ENCODE results near the gene ESF1.
"Not testable (repeated sequence)": the region's sequence is repeated elsewhere in the genome, so short reads cannot be mapped to it uniquely, and the experiment has no call there.

The ESF1 gene

GRCh38 chr20:13741879-13742278, 42.8 kb downstream of the ESF1 start:
- H3K27me3 Mint-ChIP-seq: no peaks in the 10 kb centered on the region
- CTCF ChIA-PET: no interaction called here
- H3K27ac Mint-ChIP-seq: no peak overlapping the region
- H3K36me3 Mint-ChIP-seq: peaks cover 24% of the 10 kb centered on the region
- DNase-seq: no peak
- peaks cover 3% of the 10 kb centered on the region for H3K9me3 Mint-ChIP-seq
- H3K4me1 Mint-ChIP-seq: no peaks in the 10 kb centered on the region
- no peak overlapping the region for H3K4me3 Mint-ChIP-seq

- Mint-ChIP-seq H3K36me3 (peaks cover 25% of the 10 kb centered on the region), H3K9me3 (peaks cover 3% of the 10 kb centered on the region), H3K27me3 (no peaks in the 10 kb centered on the region), H3K27ac (no peak overlapping the region), H3K4me1 (no peaks in the 10 kb centered on the region), H3K4me3 (no peak overlapping the region)
- CTCF ChIA-PET: no interaction called here
- no peak for DNase-seq
Measured at GRCh38 chr20:13739731-13740649, 44.7 kb downstream of the ESF1 start.

DNA sequence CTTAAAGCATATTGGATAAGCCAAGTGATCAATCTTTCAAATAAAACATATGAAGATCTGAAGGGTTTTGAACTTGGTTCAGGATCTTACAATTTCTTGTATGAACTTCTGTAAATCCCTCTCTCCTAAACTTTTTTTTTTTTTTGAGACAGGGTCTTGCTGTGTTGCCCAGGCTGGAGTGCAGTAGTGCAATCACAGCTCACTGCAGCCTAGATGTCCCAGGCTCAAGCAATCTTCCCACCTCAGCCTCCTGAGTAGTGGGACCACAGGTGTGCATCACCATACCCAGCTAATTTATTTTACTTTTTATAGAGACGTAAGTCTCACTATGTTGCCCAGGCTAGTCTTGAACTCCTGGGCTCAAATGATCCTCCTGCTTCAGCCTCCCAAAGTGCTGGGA, 46.5 kb downstream of the ESF1 start:
- peaks cover 32% of the 10 kb centered on the region for H3K36me3 Mint-ChIP-seq

GRCh38 chr20:13736436-13737191, 48.1 kb downstream of the ESF1 start:
- Mint-ChIP-seq H3K36me3 (peaks cover 38% of the 10 kb centered on the region), H3K27ac (no peak overlapping the region), H3K4me1 (no peaks in the 10 kb centered on the region), H3K4me3 (no peak overlapping the region), H3K27me3 (no peaks in the 10 kb centered on the region), H3K9me3 (peaks cover 3% of the 10 kb centered on the region)
- DNase-seq: no peak
- CTCF ChIA-PET: no interaction called here

More for the DNA sequence above, 46.5 kb downstream of the ESF1 start:
- H3K27ac Mint-ChIP-seq, DNase-seq, H3K4me1 Mint-ChIP-seq, H3K27me3 Mint-ChIP-seq, H3K4me3 Mint-ChIP-seq, H3K9me3 Mint-ChIP-seq, CTCF ChIA-PET: not testable (repeated sequence)

DNA sequence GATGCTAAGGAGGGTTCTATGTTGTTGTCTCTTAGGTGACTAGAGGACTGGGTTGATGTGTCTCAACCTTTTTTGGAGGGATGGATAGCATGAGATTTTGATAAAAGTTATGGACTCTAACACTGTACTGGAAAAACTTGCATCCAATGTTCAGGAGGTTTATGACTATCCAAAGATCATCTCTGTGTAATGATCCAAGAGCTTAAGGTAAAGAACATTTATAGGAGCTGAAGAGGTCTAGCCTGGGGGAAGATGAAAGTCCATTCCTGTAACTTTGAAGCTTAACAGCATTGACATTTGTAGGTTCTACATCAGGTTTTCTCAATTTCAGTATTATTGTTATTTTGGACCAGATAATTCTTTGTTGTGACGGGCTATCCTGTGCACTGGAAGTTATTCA, 48.9 kb downstream of the ESF1 start:
- Mint-ChIP-seq H3K36me3 (peaks cover 33% of the 10 kb centered on the region), H3K4me1 (no peaks in the 10 kb centered on the region), H3K9me3 (peaks cover under 1% of the 10 kb centered on the region), H3K27me3 (no peaks in the 10 kb centered on the region), H3K27ac (no peak overlapping the region), H3K4me3 (no peak overlapping the region)
- no peak for DNase-seq
- CTCF ChIA-PET: no interaction called here

GRCh38 chr20:13723011-13723410, 61.7 kb downstream of the ESF1 start:
- H3K4me1 Mint-ChIP-seq: no peaks in the 10 kb centered on the region
- no peak overlapping the region for H3K27ac Mint-ChIP-seq
- H3K9me3 Mint-ChIP-seq: no peaks in the 10 kb centered on the region
- peaks cover 12% of the 10 kb centered on the region for H3K36me3 Mint-ChIP-seq
- H3K27me3 Mint-ChIP-seq: no peaks in the 10 kb centered on the region
- DNase-seq: no peak
- H3K4me3 Mint-ChIP-seq: no peak overlapping the region
- CTCF ChIA-PET: interaction anchor here (0.5 kb wide), 1 partner anchor 31 kb away, joined by 3 read pairs; no protein-coding TSS in a partner anchor

- CTCF ChIA-PET: no interaction called here
- Mint-ChIP-seq H3K36me3 (peaks cover 33% of the 10 kb centered on the region), H3K27ac (no peak overlapping the region)
Measured at GRCh38 chr20:13718171-13718570, 66.5 kb downstream of the ESF1 start.

DNA sequence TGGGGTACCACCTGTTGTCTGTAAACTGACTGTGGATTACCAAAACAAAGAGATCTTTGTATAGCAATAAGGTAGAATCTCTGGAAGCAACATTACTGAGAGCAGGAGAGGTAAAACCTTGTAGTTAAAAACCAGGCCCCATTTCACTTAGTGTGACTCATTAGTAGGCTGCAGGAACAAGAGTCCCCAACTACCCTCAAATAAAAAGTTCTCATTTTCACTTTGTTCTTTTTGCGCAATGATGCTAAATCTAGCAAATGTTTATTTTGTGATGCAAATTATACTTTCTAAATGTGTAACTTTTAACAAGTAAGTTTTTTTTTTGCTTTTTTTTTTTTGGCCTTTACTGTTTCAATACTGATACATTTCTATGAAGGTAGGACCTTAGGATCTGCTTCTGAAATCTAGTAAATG, 67.1 kb downstream of the ESF1 start:
- Mint-ChIP-seq H3K4me1 (no peaks in the 10 kb centered on the region), H3K36me3 (peaks cover 34% of the 10 kb centered on the region), H3K27me3 (no peaks in the 10 kb centered on the region), H3K27ac (no peak overlapping the region), H3K9me3 (no peaks in the 10 kb centered on the region), H3K4me3 (no peak overlapping the region)
- CTCF ChIA-PET: no interaction called here
- no peak for DNase-seq

More at GRCh38 chr20:13718171-13718570, 66.5 kb downstream of the ESF1 start:
- Mint-ChIP-seq H3K9me3 (no peaks in the 10 kb centered on the region), H3K27me3 (no peaks in the 10 kb centered on the region), H3K4me1 (no peaks in the 10 kb centered on the region), H3K4me3 (no peak overlapping the region)
- DNase-seq: no peak

DNA sequence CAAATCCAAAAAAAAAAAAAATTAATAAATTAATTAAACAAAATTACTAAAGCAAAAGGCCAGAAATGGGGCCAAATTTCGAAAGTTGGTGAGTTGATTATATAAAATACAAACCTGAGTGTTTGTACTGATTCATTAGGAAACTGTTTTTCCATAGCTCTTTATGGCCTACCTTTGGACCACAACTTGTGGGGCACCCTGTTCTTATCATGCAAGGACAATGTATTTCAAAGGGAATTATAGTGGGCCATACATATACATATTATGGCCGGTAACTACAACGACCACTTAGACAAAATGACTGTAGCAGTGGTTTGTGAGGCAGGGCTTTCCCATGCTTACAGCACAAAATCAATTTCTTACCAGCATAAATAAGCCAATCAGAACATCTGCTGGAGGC, 69.5 kb downstream of the ESF1 start:
- H3K4me1 Mint-ChIP-seq: no peaks in the 10 kb centered on the region

GRCh38 chr20:13708234-13708633, 76.5 kb downstream of the ESF1 start:
- Mint-ChIP-seq H3K4me1 (no peaks in the 10 kb centered on the region), H3K36me3 (peaks cover 13% of the 10 kb centered on the region), H3K9me3 (no peaks in the 10 kb centered on the region), H3K27ac (no peak overlapping the region), H3K4me3 (no peak overlapping the region), H3K27me3 (no peaks in the 10 kb centered on the region)
- CTCF ChIA-PET: no interaction called here
- DNase-seq: no peak

More for the DNA sequence above, 69.5 kb downstream of the ESF1 start:
- H3K4me3 Mint-ChIP-seq: no peak overlapping the region
- DNase-seq: no peak
- CTCF ChIA-PET: no interaction called here
- peaks cover 46% of the 10 kb centered on the region for H3K36me3 Mint-ChIP-seq
- no peaks in the 10 kb centered on the region for H3K27me3 Mint-ChIP-seq
- H3K9me3 Mint-ChIP-seq: no peaks in the 10 kb centered on the region
- H3K27ac Mint-ChIP-seq: no peak overlapping the region

DNA sequence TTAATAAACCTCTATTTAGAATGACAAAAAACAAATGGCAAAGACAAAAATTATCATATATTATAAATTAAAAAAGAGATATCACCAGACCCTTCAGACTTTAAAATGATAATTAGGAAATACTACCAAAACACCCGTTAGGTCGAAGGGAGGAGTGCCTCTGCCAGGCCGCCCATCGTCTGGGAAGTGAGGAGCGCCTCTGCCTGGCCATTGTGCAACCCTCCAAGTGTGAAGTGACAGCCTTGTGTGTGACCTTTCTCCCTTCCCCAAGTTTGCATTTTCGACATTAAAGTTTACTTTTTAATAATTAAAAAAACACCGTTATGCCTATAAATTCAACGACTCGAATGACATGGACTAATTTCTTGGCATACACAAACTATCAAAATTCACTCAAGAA, 81.5 kb downstream of the ESF1 start:
- Mint-ChIP-seq H3K27me3 (no peaks in the 10 kb centered on the region), H3K4me3 (no peak overlapping the region), H3K9me3 (no peaks in the 10 kb centered on the region), H3K27ac (no peak overlapping the region), H3K36me3 (no peaks in the 10 kb centered on the region), H3K4me1 (no peaks in the 10 kb centered on the region)
- CTCF ChIA-PET: no interaction called here
- DNase-seq: no peak

DNA sequence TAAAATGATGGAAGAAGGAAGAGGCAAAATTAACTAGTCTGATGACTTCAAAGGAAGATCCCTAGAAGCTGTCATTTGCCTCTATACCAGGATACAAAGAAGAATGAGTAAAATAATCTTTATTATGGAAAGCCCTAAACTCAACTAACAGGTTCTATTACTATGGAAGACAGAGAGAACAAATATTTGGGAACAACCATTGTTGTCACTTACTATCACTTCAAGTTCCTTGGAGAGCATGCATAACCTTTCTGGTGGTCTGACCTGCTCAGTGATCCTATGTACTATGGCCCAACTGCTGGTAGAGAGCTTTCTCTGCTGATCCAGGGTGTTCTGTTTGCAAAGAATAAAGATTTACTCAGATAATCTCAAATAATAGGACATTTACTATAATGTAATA, 83.2 kb downstream of the ESF1 start:
- Mint-ChIP-seq H3K27ac (no peak overlapping the region), H3K9me3 (no peaks in the 10 kb centered on the region), H3K4me1 (no peaks in the 10 kb centered on the region), H3K36me3 (no peaks in the 10 kb centered on the region), H3K4me3 (no peak overlapping the region), H3K27me3 (no peaks in the 10 kb centered on the region)
- CTCF ChIA-PET: interaction anchor here (0.6 kb wide), 2 partner anchors 23 to 75 kb away, joined by 4 read pairs; no protein-coding TSS in a partner anchor
- DNase-seq: no peak

DNA sequence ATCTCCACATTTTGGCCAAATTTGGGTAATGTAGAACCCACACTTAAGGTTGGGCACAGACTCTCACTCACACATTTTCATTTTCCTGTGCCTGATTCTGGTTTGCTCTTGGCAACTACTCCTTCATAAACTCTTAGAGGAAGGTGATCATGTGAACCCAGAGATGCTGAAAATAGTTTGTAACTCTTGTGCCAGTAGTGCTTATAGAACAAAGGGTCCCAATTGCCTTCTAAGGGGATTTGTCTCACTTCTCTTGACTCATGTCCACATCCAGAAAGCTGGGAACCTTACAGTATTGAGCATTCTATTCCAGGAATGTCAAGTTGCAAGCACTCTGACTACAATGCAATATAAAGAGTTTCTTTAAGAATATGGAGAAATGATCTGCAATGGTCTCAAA, 84.0 kb downstream of the ESF1 start:
- H3K4me1 Mint-ChIP-seq: no peaks in the 10 kb centered on the region

GRCh38 chr20:13694420-13695150, 90.1 kb downstream of the ESF1 start:
- Mint-ChIP-seq H3K27ac (no peak overlapping the region), H3K9me3 (no peaks in the 10 kb centered on the region), H3K4me3 (no peak overlapping the region), H3K27me3 (peaks cover 13% of the 10 kb centered on the region), H3K36me3 (no peaks in the 10 kb centered on the region), H3K4me1 (no peaks in the 10 kb centered on the region)
- no peak for DNase-seq
- CTCF ChIA-PET: no interaction called here

More for the DNA sequence above, 84.0 kb downstream of the ESF1 start:
- DNase-seq: no peak
- Mint-ChIP-seq H3K36me3 (no peaks in the 10 kb centered on the region), H3K4me3 (no peak overlapping the region), H3K27me3 (no peaks in the 10 kb centered on the region), H3K9me3 (no peaks in the 10 kb centered on the region), H3K27ac (no peak overlapping the region)
- CTCF ChIA-PET: interaction anchor here (0.6 kb wide), 1 partner anchor 75 kb away, joined by 4 read pairs; no protein-coding TSS in a partner anchor

Measured in activated naive CD4-positive, alpha-beta T cell treated with anti-CD3 and anti-CD28 coated beads, Interleukin-2, amount 10 ng/mL, durations not matched to agents 7 days and 5 days (primary cell).